Retinal pigment epithelial cell (primary cell): ENCODE measurements around the gene PDK1.
"Not testable (repeated sequence)": the region's sequence is repeated elsewhere in the genome, so short reads cannot be mapped to it uniquely, and the experiment has no call there.

Experiments
- DNase-seq: peaks from one replicate; pipeline ENCODE4 v3.0.0-alpha.2; 2010; ENCODE audit warnings: low read depth
- H3K4me3 ChIP-seq: 2 replicates; pipeline ENCODE4 v1.5.1; 2011; ENCODE audit warnings: mild to moderate bottlenecking, low read length, control low read depth, moderate library complexity
- TF ChIP-seq, protein P1 (sequence below): conservative IDR thresholded peaks from 2 replicates; pipeline ENCODE4 v1.5.1; 2011; ENCODE audit warnings: low read depth, low read length, control low read depth, inconsistent platforms

PDK1 gene

GRCh38 chr2:172578054-172578453 is 22.2 kb downstream of the PDK1 start:
- TF ChIP-seq, protein P1, sequence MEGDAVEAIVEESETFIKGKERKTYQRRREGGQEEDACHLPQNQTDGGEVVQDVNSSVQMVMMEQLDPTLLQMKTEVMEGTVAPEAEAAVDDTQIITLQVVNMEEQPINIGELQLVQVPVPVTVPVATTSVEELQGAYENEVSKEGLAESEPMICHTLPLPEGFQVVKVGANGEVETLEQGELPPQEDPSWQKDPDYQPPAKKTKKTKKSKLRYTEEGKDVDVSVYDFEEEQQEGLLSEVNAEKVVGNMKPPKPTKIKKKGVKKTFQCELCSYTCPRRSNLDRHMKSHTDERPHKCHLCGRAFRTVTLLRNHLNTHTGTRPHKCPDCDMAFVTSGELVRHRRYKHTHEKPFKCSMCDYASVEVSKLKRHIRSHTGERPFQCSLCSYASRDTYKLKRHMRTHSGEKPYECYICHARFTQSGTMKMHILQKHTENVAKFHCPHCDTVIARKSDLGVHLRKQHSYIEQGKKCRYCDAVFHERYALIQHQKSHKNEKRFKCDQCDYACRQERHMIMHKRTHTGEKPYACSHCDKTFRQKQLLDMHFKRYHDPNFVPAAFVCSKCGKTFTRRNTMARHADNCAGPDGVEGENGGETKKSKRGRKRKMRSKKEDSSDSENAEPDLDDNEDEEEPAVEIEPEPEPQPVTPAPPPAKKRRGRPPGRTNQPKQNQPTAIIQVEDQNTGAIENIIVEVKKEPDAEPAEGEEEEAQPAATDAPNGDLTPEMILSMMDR = no peak
- DNase-seq = no peak
- no peak overlapping the region for H3K4me3 ChIP-seq

DNA sequence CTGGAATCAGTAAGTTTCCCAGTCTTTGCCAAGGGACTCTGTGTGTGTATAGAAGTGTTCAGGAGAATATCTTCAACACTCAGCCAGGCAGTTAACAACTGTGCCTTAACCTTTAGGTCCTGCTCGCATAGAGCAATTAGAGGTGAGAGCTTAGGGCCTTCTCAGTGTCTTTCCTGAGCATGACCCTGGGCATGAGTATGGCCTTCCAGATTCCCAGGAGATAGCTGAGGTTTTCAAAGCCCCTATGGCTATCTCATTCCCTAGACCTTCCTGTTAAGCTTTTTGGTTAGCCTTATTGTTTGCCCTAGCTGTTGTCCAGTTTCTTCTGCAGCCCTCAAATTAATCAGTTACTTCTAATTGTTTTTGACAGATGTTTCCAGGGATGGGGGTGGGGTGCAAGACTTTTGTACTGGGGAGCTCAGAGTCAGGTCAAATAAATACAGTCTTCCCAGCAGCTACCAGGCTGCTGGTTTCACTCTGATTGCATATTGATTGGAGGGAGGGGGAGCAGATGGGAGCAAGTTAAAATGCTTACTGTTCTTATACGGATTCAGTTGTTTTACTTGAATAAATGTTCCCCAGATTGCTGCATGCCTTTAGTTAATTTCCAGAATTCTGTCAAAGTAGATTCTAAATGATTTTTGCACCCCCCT is 23.1 kb downstream of the PDK1 start:
- DNase-seq = no peak
- TF ChIP-seq, protein P1 = no peak
- H3K4me3 ChIP-seq = no peak overlapping the region

DNA sequence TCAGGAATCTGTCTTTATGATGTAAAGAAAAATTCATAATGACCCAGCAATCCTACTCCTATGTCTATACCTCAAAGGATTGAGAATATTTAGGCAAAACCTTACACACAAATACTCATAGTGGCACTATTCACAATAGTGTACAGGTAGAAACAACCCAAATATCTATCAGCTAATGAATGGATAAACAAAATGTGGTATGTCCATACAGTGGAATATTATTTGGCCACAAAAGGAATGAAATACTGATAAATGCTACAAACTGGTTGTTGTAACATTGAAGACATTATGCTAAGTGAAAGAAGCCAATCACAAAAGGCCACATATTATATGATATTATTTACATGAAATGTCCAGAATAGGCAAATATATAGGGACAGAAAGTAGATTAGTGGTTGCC is 24.7 kb downstream of the PDK1 start:
- DNase-seq = no peak
- TF ChIP-seq, protein P1 = no peak
- H3K4me3 ChIP-seq = no peak overlapping the region

DNA sequence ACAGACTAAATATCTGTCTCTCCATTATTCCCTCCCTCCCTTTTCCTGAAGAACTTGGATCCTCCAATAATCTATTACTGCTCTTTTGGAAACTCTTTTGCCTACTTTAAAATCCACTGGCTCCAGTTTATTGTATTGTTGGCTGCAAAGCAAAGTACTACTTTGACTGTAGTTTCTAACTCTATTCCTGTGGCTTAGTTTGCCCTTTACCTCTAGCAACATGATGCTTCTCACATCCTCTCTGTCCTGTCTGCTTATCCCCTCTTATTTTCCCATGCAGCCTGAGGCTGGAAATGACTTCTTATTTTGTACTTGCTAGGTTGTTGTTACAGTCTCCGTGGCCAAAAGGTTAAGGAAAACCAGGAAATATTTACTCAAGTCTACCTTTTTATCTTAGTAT is 26.8 kb downstream of the PDK1 start:
- TF ChIP-seq, protein P1 = no peak
- no peak for DNase-seq

DNA sequence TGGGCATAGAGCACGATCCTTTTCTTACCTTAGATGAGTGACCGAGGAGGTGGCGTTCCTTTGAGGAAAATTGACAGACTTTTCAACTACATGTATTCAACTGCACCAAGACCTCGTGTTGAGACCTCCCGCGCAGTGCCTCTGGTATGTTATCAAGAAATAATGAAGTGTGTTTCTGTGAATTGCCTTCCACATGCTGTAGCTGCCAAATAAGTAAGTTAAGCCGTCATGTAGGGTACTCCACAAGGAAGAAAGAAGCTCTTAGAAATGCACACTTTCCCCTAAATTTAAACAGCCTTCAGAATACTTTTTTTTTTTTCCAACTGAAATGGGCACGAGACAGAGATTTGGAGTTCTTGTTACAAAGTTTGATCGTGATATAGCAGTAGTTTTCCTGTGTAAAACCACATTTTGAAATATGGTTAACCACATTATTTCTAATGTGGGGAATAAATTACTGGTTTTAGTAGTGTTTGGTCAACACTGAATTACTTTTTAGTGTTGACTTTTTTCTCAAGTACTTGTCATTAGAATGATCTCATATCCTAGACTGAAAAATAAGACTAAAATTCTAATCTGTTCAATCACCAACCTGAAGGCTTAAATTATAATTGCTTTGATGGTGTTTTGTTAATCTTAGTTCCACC is 30.5 kb downstream of the PDK1 start:
- H3K4me3 ChIP-seq = no peak overlapping the region
- no peak for DNase-seq
- TF ChIP-seq, protein P1 = no peak

More for the DNA sequence above, 26.8 kb downstream of the PDK1 start:
- no peak overlapping the region for H3K4me3 ChIP-seq

DNA sequence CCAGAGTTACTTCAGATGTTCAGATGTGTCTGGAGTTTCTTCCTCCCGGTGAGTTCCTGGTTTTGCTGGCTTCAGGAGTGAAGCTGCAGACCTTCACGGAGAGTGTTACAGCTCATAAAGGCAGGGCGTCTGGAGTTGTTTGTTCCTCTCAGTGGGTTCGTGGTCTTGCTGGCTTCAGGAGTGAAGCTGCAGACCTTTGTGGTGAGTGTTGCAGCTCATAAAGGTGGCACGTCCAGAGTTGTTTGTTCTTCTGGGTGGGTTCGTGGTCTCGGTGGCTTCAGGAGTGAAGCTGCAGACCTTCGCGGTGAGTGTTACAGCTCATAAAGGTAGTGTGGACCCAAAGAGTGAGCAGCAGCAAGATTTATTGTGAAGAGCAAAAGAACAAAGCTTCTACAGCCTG is 31.3 kb downstream of the PDK1 start:
- not testable (repeated sequence) for DNase-seq, H3K4me3 ChIP-seq

DNA sequence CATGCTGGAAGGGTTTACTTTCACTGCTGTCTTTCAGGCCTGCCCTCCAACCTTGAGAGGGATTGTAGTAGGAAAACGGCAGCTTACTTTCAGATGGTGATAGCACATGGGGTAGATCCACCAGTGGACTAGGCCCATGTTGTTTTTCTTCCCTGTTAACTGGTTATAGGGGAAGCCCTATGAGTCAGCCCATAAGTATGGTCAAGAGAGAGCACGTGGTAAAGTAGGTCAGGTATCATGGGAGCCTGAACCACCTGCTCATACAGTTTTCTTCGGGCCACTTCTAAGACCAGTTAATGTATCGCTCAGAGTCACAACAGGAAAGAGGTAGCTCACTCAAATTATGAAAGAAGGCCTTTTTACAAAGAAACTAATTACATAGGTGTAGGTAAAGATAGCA is 33.0 kb downstream of the PDK1 start:
- TF ChIP-seq, protein P1 = no peak
- no peak for DNase-seq
- no peak overlapping the region for H3K4me3 ChIP-seq

DNA sequence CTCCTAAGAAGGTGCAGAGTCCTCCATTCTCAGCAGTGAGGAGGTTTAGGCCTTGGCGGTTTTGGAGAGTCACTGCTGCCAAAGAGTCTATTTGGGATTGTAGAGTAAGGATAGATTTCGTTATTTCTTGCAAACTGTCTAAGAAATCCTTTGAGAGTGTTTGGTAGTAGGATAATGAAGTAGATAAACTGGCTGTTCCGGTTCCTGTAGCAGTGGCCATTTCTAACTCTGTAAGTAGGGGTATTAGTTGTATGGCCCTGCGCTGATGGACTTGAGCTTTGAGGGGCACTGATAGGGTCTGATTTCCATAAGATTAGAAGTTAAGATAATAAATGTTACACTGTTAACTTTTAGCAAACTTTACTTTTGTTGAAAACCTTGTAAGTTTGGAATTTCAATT is 35.5 kb downstream of the PDK1 start:
- H3K4me3 ChIP-seq, DNase-seq: not testable (repeated sequence)

DNA sequence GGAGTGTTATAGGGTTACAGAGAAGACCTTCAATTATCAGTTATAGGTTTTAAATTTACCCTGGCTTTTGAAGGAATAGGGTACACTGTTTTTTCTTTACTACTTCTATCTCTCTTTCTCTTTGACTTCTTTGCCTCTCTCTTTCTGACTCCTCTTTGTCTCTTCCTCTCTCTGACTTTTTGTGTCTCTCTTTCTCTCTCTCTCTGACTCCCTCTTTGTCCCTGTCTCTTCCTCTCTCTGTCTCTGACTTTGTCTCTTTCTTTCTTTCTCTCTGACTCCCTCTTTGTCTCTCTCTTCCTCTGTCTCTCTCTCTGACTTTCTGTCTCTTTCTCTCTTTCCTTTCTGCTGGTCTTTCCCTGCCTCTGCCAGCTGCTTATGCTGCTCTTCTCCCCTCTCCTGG is 36.3 kb downstream of the PDK1 start:
- DNase-seq, H3K4me3 ChIP-seq: not testable (repeated sequence)
